Fibroblast of skin of left biceps (primary cell): ENCODE data around the gene RASA4.
"Not testable (repeated sequence)": the region's sequence is repeated elsewhere in the genome, so short reads cannot be mapped to it uniquely, and the experiment has no call there.

Source experiments
- DNase-seq, 2 experiments: peaks; one replicate each; pipeline ENCODE4 v3.0.0-alpha.2; 2013; ENCODE audit warnings: low read depth in 2 of 2

The RASA4 gene

DNA sequence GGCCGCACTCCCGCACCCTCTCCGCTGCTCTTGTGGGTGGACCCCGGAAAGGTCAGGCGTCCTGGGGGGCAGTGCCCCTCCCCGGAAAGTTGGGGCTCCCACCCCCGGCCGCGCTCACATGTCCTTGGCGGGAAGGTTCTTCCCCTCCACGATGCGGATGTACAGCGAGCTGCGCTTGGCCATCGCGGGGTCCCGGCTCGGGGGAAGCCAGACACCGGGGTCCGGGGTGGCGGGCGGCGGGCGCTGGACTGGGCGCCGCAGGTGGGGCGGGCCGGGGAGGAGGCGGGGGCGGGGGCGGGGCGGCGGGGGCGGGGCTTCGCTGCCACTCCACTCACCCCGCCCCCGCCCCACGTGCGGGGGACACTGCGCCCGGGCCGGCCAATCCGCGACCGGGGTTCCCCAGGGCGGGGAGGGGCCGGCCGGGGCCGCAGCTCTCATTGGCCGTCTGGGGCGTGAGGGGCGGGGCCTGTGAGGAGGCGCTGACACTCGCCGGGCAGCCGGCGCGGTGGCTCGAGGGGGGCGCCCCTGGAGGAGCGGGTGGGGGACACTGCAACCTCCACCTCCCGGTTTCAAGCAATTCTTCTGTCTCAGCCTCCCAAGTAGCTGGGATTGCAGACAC, at the start of gene RASA4:
RASA4 (minus strand) TSS at position 250 of the 619 bp plus-strand sequence; CDS start at position 183, 67 bp downstream.
- not testable (repeated sequence) for DNase-seq

DNA sequence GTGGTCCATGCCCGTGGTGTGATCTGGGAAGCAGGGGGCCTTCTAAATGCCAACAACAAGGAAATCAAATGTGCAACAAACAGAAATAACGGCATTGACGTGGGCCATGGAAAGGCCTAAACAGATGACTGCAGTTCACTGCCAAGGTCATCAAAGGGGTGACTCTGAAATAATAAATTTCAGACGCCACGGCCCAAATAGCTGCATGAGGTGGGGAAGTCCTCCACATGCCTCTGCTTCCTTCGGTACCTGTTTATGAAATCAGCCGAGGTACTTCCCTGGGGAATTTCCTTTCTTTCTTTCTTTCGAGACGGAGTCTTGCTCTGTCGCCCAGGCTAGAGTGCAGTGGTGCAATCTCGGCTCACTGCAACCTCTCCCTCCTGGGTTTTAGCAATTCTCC, 48.2 kb upstream of the RASA4 start:
- DNase-seq: not testable (repeated sequence)

DNA sequence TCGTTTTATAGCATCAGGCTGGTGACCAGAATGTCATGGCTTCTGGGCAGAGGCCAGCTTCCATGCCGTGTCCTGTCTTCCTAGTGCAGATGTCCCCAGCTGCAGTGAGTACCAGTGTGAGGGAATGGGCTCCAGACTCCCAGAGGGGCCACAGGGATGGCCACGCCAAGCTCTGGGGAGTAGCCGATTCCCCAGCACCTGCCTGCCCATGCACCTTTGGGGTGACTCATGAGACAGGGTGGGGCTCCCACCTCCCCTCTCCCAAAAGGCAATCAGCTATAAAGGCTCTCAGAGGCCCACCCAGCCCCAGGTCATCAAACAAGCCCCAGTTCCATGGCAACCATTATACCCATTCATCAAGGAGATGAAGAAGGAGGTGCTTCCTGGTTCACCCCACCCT, 33.4 kb upstream of the RASA4 start, which contains the start of gene SPDYE2B:
SPDYE2B (plus strand) TSS at position 396 of the 400 bp plus-strand sequence. CDS start 2,030 bp downstream, outside the sequence.
- DNase-seq: not testable (repeated sequence)

DNA sequence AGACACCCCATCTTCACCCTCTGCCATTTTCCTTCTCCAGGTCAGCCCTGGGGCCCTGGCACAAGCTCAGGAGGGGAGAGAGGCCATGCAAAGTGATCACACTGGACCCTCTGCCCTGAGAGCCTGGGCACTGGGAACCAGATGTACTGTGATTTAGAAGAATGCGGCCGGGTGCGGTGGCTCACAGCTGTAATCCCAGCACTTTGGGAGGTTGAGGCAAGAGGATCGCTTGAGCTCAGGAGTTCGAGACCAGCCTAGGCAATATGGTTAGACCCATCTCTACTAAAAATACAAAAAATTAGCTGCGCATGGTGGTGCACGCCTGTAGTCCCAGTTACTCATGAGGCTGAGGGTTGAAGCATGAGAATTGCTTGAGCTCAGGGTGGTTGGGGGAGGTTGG, 31.3 kb upstream of the RASA4 start:
- not testable (repeated sequence) for DNase-seq

DNA sequence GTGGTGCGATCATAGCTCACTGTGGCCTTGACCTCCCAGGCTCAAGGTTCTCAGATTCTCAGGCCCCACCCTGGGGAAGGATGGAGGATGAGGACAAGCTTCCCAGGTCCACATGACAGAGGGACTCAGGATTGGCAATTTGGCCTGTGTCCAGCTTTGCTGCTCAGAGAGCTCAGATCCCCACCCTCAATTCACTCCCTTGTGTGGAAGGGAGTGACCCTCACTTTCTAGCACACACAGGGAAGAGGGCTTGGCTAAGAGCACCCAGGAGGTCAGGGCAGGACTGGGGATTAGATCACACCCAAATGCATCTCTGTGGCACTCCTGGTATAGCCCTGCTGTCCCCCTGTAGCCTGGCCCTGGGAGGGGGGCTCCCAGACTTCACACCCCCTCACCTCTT, 26.8 kb upstream of the RASA4 start:
- DNase-seq: not testable (repeated sequence)

DNA sequence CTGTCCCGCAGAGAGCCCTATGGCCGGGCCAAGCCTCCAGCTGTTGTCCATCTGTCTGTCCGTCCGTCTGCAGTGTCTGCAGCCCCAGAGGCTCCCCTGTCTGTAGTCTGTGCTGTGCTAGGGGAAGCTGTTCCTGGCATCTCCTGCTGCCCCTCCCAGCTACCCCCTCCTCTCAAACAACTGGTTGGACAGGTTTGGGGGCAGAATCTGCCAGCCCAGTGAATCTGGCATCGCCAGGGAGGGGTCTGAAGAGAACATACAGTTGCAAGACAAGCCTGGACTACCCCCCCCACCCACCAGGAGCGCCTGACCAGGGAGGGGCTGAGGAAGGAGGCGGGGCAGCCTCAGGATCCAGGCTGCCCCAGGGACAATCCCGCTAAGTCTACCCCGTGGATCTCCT, 26.1 kb upstream of the RASA4 start, which contains the start of gene UPK3BL1:
UPK3BL1 (minus strand) TSS at position 101 of the 400 bp plus-strand sequence; CDS start at position 51, 50 bp downstream.
- not testable (repeated sequence) for DNase-seq

DNA sequence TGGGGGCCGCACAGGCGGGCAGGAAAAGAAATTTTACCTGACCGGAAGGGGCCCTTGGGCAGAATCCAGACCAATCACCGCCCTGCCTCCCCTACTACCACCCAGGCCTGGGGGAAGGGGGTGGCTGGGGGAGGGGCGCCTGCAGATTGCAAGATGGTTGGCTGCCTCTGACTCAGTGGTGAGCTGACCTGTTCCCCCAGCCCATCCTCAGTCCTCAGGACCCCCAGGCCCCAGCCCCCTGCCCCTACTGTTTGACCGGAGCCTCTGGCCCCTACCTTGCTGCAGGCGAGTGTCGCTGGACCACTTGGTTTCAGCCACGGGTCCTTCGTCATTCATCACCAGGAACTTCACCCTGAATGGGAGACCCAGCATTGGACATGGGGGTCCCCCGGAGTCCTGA, 22.3 kb upstream of the RASA4 start:
- DNase-seq: not testable (repeated sequence)

DNA sequence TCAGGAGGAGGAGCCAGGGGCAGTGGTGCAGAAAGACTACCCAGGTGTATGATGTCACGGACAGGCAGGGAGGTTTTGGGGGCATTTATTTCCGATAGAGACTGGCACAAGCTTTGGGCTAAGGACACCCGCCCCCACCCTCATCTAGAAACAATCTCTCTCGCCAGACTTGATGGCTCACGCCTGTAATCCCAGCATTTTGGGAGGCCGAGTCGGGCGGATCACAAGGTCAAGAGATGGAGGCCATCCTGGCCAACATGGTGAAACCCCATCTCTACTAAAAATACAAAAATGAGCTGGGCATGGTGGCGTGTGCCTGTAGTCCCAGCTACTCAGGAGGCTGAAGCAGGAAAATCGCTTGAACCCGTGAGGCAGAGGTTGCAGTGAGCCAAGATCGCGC, 20.4 kb upstream of the RASA4 start:
- DNase-seq: not testable (repeated sequence)

DNA sequence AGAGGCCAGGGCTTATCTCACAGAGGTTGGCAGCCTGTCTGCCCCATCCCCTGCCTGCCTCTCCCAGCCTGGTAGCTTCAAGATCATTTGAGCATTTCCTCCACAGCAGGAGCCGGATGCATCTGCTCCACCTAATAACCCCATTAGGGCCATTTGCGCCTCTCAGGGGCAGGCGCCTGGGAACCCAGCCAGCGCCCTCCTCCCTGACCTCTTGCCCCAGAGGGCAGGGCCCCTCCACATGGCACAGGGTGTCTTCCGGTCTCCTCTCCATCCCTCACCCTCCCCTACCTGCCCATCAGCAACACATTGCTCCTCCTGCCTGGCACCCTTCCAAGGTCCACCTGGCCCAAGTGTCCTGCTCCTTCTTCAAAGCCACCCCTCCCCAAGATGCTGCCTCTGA, 18.8 kb upstream of the RASA4 start:
- not testable (repeated sequence) for DNase-seq

DNA sequence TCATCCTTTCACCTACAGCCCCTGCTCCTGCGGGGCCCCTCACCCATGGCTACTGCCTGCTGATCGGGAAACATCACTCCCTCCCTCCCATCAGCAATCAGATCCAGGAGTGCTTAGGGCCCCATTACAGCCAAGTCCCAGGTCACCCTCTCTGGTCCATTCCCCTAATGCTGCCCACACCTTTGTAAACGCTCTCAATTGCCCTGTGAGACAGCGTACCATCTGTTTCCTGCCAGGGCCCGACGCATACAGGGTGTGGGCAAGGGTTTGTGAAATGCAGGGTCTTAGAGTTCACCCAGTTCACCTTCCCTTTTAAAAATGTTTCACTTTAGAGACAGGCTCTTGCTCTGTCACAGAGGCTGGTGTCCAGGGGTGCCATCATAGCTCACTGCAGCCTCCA, 17.7 kb upstream of the RASA4 start:
- DNase-seq: not testable (repeated sequence)

DNA sequence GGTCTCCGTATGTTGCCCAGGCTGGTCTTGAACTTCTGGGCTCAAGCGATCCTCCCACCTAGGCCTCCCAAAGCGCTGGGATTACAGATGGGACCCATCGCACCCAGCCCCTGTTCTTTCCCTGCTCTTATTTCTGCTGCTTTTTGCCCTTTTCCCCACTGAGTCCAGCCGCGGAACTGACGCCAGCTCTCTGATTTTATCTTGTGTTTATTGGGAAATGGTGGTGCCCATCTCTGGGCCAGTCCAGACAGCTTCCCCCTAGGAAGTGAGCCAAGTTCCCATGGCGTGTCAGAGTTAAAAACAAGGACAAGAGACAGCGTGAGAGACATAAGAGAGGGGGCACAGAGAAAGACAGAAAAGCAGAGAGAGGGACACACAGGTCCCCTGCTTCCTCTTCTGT, 14.1 kb upstream of the RASA4 start:
- not testable (repeated sequence) for DNase-seq

DNA sequence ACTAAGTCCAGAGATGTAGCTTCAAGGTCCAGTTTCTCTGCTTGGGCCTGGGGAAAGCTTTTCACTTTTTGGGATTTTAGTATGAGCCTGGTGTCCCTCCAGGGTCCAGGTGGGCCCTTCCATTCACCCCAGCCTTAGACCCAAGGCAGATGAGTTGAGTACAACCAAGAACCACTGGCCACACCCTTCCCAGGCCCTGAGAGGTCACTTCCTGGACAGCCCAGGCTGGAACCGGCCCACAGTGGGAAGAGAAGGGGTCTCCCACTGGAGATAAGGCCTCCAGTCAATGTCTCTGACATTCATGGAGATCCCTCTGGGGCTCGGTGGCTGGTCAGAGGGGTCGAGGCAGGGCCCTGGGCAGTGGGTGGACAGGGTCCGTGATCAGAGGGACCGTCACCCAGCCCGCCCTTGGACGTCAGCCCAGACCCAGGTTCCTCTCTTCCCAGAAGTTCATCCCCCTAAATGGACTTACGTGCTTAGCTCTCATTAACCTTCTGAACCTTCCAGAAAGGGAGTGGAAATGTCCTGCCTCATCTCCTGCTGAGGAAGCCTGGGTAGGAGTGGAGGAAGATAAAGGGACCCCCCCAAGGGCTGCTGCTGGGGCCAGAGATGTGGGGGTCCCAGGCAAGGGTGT, 10.8 kb upstream of the RASA4 start:
- DNase-seq: not testable (repeated sequence)

DNA sequence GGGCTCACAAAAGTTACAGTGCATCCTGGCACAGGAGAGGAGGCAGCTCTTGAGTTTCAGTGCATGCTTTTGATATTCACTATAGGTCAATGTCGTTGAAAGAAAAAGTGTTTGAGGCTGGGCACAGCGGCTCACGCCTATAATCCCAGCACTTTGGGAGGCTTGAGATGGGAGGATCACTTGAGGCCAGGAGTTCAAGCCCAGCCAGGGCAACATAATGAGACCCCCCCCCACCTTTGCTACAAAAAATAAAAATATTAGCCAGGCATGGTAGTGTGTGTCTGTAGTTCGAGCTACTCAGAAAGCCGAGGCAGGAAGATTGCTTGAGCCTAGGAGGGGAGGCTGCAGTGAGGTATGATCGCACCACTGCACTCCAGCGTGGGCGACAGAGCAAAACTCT, 1.6 kb upstream of the RASA4 start:
- DNase-seq: not testable (repeated sequence)

DNA sequence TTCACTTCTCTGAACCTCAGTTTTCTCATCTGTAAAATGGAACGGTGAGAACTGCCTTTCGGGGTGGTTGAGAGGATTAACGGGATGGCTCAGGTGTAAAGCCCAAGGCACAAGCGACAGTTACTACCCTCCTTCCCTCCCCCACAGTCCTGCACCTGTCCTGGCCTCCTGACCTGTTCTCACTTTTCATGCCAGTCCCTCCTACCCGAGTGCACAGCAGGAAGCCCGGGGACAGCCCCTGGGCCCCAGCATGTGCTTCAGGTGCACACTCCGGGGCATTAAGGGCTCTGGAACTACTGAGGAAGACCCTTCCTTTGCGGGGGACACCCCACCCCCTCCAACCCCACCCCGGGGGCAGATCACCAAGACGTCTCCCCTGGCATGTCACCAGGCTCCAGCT, 626 bp downstream of the RASA4 start:
- not testable (repeated sequence) for DNase-seq

DNA sequence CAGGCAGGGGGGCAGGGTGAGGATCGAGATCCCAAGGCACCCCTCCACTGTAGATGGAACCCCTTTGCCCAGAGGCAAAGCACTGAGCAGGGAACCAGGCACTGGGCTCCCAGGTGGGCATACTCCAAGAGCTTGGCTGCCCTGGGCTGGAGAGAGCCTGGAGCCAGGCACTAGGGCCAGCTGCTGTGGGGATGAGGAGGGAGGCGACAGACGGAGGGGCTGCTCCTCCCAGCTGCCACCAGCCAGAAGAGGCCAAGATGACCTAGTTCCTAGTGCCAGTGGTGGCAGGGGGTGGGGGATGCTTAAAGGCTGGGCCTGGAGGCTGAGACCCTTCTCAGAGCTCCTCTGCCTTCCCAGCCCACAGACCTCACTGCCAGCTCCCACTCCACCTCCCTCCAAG, 1.7 kb downstream of the RASA4 start:
- DNase-seq: not testable (repeated sequence)

DNA sequence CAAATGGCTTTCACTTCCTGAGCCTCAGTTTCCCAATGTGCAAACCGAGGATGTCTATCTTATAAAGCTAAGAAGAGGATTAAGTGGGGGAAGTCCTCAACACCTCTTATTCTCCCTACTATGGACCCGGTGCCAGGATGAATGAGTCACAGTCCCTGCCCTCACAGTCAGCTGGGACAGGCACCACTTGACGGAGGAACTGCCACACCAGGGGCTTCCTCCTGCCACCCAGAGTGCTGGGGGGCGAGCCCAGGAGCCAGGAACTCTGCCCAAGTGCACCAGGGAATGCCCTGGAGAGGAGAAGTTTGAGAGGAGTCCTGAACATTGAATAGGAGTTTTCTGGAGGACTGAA, 2.2 kb downstream of the RASA4 start:
- DNase-seq: not testable (repeated sequence)

DNA sequence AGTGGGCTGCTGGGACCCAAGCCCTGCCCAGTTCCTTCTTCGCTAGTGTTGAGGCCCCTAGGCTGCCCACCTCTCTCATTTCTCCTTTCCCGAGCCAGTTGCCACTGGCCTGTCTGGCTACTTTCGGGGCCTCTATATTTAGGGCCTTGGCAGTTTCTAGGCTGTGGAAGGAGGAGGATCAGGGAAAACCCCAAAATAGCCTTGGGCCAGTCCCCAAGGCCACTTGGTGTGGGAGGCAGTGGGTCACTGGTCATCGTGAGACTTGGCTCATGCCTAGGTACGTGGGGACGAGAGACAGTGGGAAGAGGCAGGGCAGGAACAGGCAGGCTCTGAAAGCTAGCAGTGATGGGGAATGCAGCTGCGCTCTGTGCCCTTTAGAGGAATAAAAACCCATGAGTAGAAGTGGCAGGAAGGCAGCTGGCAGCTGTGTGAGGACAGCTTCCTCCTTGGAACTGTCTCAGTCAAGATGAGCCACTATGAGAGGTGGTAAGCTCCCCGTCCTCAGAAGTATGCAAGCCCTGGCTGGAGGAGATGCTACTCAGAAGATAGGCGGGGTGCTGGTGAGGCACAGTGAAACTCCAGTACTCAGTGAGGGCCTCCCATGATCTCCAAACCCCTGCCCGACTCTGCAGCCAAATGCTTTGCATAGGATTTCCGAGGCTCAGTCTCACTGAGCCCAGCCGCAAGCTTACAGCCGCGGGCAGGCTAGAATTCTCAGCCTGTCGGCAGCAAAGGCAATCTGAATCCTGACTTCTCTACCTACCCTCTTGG, 2.8 kb downstream of the RASA4 start:
- not testable (repeated sequence) for DNase-seq

DNA sequence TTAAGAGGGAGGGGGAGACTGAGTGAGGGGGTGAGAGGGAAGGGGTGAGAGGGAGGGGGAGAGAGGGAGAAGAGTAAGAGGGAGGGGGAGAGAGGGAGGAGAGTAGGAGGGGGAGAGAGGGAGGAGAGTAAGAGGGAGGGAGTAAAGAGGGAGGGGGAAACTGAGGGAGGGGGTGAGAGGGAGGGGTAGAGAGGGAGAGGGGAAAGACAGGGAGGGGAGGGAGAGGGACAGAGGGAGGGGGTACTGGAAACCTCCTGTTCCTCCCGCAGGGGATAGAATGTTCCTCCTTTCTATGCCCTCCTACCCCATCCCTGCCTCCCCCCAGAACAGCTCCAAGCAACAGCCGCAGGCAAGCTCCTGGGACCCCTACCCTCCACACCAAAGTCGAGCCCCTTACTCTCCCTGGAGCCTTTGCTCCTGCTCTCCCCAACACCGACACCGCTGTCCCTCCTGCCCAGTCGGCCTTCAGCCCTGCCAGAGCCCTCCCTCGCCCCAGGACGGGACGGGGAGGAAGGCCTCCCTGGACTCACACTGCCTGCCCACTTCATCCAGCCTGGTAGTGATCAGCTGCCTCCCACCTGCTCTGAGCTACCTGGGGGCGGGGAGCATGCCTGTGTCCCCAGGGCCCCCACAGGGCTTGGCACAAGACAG, 4.8 kb downstream of the RASA4 start:
- not testable (repeated sequence) for DNase-seq

DNA sequence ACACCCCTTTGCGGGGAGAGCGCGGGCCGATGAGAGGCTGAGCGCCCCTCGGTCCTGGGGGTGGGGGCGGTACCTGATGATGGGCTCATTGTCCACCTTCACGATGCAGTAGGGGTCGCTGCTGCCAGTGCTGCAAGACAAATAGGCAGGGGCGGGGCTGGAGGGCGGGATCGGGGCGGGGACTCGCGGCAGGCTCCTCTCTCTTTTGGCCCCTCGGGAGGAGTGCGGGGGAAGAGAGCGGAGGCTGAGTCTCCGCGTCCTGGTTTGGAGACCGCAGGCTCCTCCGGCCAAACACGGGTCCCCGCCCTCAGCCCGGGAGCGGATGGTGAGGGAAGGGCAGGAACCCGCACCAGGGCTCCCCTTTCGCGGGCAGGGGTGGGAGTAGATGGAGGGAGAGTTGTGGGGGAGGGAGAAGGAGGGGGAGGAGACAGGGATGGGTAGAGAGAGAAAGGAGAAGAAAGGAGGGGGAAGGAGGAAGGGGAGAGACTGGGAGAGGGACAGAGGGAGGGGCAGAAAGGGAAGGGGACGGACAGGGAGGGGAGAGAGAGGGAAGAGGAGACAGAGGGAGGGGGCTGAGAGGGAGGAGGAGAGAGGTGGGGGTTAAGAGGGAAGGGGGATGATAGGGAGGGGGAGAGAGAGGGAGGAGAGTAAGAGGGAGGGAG, 5.4 kb downstream of the RASA4 start:
- not testable (repeated sequence) for DNase-seq

DNA sequence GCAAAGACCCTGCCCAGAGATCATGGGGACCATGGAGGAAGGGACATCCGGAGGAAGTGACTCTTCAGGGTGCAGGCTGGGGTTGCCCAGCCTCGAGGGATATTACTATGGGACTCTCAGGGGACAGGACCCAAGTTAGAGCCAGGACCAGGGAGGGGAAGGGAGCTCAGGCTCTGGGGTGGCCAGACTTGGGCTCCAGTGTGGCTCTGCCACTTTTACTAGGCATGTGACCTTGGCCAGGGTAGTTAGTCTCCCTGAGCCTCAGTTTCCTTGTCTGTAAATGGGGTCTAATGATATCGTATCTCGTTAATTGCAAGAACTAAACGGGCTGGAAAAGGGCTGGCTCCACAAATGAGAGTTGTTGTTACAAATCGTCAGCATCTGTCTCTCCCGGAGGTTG, 6.1 kb downstream of the RASA4 start:
- DNase-seq: not testable (repeated sequence)

DNA sequence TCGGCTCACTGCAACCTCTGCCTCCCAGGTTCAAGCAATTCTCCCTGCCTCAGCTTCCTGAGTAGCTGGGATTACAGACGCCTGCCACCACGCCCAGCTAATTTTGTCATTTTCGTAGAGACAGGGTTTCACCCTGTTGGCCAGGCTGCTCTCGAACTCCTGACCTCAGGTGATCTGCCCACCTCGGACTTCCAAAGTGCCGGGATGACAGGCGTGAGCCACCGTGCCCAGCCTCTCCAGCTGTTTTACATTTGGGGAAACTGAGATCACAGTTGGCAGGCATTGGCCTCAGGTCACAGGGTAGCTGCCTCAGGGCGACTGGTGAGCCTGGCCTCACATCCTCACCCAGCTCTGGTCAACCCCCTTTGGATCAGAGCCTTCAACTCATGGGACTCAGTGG, 6.8 kb downstream of the RASA4 start:
- DNase-seq: not testable (repeated sequence)
